DMS 273 (cell line): ENCODE data around the gene ATG2A.
A peak's percentile ranks its signal among the peaks of the same experiment; 100 is the strongest.

Experiments
- DNase-seq: peaks from one replicate; lab custom pipeline; 2025; ENCODE audit not compliant: unreplicated experiment; lab: John Stamatoyannopoulos, UW

Gene ATG2A

DNA sequence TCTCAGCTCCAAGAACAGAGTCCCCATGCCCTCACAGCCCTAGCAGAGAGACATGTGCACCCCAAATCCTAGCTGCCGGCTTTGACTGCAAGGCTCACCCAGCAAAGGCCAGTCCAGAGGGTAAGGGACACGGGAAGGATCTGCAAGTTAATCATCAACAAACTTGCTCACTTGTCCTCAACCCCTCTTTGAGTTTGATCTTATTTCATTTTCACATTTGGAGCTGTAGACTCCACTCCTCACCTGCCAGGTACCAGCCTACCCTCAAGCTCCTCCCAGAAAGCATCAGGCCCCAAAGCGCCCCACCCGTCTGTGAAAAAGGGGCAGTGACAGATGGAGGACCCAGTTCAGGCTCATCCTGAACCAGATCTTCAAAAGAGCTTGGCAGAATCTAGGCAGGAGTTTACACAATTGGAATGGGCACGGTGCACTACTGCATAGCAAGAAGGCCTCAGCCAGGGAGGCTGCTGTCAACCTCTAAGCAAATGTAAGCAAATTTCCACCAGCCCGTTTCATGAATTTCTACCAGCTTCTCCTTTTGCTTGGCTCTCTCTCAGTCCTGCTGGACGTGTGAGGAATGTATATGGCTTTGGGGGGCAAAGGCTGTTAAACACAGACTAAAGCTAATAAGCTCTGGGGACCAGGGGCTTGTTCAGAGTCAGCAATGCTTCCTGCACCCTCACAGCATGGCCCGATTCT, 44.1 kb downstream of the ATG2A start:
- no peak for DNase-seq

GRCh38 chr11:64871492-64871891, 45.5 kb downstream of the ATG2A start:
- no peak for DNase-seq

DNA sequence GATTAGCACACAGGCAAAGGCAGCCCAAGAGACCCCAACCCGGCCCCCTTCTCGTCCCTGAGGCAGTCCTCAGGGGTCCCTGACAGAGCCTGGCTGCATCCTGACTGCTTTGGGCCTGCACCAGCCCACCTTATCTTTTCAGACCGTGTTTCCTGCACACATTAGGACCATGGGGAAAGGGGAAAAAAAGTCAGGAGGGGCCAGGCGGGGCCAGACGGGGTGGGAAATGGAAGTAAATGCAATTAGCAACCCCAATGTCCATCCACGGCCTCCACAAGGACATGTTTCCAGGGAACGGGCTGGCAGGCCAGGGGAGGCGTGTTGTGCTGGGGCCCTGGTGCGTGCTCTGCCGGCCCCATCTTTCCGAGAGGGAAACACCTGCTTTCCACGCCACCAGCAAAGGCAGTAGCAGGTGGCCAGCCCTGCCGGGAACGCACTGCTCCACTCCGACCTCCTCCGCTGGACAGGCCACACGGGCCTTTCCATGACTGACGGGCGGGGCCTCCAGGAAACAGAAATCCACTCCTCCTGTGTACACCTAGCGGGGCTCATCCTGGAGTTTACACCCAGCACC, 46.0 kb downstream of the ATG2A start:
- DNase-seq = no peak

DNA sequence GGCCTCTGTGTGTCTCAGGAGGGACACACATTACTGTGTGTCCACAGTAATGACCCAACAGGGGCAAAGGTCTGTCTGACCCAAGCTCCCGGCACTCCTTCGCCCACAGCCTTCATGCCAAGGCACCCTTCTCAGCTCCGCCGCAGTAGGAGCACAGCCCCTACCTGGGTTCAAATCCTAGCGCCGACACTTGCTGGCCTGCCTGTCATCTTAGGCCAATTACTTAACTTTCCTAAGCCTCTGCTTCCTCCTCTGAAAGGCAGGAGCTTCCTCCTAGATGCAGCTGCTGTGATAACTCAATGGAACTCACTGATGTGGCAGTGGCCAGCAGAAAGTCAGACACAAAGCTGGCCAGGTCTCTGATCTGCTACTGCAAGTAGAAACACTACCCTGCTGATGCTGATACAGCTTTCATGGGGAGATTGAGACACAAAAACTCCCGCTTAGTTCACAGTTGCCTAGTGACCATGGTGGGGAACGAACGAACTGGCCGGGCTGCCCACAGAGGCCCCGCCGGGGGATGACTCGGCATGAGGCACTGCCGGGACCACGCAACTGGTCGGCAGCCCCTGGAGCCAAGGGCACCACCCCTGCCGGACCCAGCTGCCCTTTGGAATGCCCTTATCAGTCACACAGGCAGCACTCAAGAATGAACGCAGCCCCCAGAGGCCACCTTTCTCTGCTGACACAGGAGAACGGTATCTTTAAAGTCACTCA, 46.7 kb downstream of the ATG2A start:
- DNase-seq = no peak

DNA sequence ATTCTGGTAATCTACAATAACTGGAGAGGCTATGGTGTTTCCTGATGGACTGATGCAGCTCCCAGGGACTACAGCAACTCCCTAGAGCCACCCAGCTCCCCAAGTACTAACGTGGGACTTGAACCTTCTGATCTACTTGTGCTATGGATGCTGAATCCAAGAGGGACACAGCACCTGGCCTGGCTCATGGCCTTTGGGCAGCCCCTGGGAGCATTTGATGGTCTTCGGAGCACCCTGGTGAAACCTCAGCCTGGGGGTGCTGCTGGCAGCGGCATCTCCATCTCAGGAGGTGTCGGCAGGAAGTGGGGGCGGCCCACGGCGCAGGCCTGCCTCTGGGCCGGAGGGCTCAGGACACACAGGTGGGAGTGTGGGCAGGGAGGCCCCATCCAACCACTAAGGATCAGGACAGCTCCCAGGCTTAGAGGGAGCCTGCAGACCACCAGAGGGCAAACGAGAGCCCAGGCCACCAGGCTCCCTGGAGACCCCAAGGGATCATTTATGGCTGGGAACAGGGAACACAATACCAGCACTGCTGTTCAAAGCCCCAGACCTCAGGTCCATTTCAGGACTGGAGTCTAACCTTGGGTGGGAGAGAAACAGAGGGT, 47.3 kb downstream of the ATG2A start:
- DNase-seq = peak; percentile 36

GRCh38 chr11:64868904-64869570, 48.0 kb downstream of the ATG2A start:
- peak; percentile 64 for DNase-seq

DNA sequence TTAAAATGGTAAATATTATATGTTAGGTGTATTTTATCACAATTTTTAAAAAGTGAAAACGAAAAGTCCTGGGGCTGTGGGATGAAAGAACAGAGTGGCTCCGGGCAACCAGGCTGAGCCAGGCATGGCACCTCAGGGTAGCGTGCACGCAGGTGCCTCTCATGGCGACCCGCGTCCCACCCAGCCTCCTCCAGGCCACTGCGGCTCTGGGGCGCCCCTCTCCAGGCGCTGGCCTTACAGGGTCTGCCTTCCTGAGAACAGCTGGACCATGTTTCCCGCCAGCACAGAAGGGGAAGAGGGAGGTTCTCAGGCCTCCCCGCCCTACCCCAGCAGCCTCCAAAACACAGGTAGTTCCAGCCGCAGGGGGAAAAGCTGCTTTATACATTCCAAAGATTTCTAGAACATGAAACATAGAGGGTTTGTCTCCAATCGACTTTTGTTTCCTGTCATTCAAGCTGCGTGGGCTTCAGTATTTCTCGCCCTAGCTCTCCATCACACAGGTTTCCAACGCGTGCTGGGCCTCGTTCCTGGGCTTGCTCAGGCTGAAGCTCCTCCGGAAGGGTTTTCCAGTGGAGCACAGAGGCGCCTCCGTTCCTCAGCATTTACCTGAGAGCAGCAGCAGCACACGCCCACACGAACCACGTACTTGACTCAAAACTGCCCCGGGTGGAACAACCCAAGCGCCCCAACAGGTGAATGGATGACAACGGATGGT, 49.1 kb downstream of the ATG2A start:
- DNase-seq = no peak

GRCh38 chr11:64866173-64866491, 50.9 kb downstream of the ATG2A start:
- no peak for DNase-seq

GRCh38 chr11:64865286-64866172, 51.5 kb downstream of the ATG2A start:
- no peak for DNase-seq

DNA sequence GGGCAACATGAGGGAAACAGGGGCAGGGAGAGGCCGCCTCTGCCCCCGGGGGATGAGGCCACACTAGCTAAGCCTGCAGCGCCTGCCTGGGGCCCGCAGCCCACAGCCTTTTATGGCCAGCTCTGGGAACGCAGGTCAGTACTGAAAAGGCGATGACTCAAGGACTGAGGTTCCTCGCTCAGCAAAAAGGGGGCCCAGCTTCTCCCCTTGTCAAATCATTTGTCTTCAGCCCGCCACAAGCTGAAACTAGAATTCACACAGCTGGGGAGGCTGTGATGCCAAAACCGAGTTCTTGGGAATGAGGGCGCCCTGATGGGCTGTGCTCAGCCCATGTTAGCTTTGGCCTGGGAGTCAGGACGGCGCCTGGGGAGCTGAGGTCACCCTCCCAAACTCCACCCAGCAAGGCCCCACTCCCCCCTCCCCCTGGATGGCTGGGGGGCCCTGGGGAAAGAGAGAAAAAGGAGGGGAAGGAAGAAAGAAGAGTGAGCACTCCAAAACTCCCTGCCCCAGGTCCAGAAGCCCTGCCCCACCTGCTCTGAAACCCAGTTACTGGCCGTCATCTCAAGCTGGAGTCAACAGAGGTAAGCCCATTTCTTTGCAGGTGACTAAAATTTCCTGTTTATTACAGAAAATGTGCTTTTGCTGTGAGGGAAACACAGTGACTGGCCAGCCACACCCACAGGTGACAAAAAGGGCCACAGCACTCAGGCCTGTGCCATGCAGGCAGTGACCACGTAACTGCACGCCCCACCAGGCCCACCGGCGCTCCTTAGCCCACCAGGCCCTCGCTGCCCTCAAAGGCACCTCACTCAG, 52.3 kb downstream of the ATG2A start:
- DNase-seq = peak; percentile 61

DNA sequence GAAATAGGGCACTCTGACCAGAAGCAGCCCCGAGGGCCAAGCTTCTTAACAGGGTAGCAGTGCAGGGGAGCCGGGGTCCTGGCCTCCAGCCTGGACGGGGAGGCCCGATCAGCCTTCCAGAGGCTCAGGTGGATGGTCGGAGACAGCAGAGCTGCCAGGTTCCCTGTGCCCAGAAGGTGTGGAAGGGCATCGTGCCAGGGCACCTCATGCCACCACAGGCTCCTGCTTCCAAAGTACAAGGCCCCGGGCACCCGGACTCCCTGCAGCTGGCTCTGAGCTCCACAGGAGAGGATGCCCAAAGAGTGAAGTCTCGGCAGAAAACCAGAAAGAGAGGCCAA, 52.9 kb downstream of the ATG2A start:
- peak; percentile 61 for DNase-seq

DNA sequence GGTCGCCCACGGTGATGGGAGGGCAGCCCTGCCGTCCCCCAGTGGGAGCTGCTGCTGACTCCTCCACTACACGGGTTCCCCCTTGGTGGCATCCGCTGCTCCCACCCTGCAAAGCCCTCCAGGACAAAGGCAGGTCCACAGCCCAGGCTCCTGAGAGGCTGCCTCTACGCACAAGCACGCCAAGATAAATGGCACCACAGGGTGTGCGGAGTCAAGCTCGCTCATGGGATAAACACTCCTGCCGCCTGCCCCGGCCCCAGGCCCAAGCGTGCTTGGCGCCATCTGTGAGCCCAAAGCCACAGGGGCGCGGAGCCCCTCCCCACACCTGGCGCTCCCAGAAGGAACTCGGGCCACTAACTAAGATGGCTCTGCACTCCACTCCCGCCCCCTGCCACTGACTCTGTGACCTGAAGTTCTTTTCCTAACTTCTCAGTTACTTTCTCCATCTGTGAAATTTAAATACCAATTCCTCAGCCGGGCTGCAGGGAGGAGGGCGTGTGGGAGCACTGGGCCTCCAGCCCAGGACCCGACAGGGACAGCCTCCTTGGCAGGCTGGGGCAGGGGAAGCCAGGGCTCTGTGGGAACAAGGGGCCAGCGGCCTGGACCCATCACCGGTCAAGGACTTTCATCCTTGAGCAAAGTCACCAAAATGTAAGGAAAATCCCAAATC, 53.5 kb downstream of the ATG2A start:
- peak; percentile 87 for DNase-seq

GRCh38 chr11:64862987-64863390, 54.0 kb downstream of the ATG2A start:
- peak; percentile 75 for DNase-seq

DNA sequence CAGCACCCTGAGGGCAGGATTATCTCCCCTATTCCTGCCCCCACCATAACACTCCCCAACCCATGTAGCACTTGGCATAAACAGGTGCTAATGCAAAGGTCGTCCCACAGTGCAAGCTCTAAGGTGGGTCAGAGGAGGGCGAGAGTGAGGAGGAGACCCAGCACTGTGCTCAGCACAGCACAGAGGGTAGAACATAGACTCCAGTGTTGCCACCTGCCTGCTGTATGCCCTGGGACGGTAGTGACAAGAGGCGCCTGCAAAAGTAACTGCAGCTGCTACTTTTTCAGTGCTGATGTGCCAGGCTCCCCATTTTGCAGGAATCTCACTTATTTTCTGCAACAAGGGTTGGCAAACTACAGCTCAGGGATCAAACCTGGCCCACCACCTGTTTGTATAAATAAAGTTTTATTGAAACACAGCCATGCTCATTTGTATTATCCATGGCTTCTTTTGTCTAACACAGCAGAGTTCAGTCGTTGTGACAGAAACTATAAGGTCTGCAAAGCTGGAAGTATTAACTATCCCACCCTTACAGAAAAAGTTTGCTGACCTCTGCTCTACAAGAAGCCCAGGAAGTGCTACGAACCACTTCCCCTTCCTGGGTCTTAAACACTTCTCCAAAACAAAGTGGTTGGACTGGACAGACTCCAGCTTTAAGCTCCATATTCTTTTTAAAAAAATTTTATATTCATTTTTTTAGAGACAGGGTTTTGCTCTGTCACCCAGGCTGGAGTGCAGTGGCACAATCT, 55.6 kb downstream of the ATG2A start:
- DNase-seq = no peak

GRCh38 chr11:64859542-64860414, 57.2 kb downstream of the ATG2A start:
- DNase-seq = no peak

DNA sequence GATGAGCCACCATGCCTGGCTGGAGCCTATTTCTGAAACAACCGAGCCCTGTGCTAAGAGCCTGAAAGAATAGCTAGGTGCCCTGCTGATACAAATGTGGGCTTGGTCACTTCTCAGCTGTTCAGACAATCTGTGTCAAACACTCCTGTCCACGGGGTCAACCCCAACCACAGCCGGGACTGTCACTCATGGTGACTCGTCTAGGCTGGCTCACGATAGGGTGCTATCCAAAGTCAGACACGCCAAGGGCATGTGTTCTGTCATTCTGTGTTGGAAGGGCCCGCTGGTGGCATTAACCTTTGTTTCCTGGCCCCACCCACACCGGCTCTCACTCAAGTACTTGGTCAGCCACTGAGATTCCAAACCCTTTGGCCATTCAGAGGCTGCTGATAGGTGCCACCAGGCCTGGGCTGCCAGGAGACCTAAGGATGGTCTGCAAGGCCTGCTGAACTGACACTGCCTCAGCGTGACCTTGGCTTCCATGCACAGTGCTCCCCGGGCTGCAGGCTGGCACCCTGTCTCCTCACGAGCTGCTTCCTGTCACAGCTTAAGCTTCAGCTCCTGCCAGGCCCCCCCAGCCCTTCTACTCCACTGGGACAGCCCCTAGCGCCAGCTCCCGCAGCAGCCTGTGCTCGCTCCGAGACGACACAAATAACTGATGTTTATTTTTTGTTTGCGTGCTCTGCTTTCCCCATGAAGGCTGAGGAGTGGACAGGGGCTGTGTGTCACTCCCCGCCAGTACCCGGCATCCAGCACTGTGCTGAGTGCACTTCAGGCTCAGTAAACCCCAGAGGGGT, 58.3 kb downstream of the ATG2A start:
- DNase-seq = no peak
